NCI-H524 treated with DMSO at 0.1 percent for 48 hours (cell line): ENCODE data around the gene TBC1D24.
"Not testable (repeated sequence)": the region's sequence is repeated elsewhere in the genome, so short reads cannot be mapped to it uniquely, and the experiment has no call there.

Source experiments
- DNase-seq: peaks from one replicate; lab custom pipeline; 2025; lab: John Stamatoyannopoulos, UW

The TBC1D24 gene

DNA sequence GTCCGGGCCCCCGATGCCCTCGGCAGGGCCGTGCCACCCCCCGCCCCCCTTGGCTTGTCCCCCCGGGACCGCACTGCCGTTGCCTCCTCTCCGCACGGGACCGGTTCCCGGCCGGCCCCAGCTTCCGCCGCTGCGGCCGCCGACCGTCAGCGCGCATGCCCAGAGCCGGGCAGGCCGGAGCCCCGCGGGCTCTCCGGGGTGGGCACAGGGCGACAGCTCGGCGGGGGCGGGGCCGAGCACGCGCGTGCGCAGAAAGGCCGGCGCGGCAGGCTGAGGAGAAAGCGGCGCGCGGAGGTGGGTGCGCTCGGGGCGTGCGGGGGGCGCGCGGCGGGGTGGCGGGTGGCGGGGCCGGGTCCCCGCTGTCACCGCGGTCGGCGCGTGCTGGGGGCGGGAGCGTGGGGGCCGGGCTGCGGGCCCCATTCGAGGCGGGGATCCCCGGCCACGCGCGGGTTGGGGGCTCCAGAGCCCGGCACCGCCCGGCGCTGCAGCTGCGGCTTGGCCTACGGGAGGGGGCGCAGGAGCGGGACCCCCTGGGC lies at the start of gene TBC1D24:
Gene TBC1D24, plus strand, starts transcription at position 251 of the 536 bp plus-strand sequence. CDS start 21,022 bp downstream, outside the sequence.
- no peak for DNase-seq

DNA sequence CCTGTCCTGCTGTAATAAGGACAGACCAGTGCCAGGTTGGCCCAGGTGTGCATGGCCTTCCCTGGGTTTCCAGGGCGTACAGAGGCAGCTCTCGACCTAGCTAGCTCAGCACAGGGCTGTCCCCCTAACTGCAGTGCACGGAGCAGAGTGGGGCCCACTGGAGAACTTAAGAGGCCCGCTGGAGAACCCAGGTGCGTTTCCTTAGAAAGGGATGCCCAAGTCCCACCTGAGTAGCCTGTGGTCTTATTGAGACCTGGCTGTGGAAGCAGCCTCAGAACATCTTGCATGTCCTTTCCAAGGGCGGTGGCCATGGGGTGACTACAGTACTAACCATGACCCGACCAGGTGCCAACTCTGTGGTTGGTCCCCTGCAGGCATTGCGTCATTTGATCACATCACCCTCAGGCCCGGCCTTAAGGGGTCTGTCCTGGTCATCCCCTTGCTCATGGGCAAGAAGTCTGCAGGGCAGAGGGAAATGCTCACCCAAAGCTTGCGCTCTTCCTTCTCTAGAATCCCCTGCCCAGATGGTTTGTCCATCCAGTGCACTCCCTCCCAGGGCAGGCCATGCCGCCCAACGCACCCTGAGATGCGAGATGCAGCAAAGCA lies 49.0 kb upstream of the TBC1D24 start:
- no peak for DNase-seq

DNA sequence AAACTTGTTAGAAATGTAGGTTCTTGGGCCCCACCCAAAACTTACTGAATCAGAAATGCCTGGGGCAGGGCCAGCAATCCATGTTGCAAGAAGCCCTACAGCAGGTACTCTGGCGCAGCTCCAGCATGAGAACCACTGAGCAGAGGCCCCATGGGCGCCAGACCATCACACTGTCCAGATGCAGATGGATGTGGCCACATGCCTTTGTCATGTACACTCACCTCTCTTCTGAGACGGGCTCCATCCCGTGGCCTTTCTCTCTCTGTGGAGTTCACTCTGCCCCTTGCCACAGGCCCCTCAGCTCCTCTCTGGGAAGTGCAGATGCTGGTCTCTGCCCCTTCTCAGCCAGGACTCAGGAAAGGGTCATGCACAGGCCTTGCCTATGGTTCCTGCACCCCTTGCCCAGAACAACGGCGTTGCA lies 48.0 kb upstream of the TBC1D24 start:
- DNase-seq, result no peak

DNA sequence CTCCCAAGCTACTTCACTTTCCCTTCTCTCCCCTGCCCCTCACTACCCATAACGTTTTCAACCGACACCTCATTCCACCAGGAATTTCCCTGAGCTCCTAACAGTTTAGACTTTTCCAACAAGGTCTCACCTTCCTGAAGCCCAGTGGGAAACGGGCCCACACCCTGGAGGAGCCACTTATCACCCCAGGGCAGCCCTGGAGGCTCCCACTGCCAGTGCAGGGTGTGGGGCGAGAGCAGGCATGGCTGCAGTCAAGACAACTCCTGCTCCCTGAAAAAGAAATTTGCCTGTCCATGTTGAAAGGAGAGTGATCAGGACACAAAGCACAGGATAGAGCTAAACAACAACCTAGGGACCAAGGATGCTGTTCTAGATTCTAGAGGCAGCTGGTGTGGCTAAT lies 47.4 kb upstream of the TBC1D24 start:
- DNase-seq, result no peak

DNA sequence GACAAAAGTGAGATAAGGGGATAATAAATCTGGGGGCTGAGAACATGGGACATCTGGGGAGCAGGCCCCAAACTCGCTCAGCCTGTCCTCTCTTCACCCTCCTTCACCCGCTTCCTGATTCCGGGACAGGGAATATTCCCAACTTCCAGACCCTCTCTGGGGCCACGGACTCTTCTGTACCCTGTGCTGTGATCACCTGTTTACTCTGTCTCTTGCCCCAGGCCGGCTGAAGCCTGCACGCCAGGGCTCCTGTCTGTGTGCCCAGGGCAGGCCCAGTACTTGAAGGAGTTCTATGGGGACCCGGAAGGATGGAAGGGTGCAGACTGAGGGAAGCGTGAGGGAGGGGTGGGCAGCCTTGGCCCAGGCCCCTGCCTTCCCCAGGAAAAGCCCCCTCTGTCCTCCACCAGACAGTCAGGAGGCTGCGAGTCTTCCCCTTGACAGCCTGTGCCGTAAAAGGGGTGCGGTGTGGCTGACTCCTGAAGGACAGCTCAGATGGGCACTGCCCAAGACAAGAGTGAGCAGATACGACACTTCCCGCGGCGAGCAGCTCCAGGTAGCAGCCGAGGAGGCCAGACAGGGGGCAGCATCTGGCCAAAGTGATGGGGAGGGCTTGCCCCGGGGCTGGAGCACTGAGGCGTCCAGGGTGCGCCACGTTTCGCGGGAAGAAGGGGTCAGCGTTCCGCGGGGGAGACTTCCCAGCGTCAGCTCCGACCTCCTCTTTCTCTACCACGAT lies 46.7 kb upstream of the TBC1D24 start:
- DNase-seq, result no peak

DNA sequence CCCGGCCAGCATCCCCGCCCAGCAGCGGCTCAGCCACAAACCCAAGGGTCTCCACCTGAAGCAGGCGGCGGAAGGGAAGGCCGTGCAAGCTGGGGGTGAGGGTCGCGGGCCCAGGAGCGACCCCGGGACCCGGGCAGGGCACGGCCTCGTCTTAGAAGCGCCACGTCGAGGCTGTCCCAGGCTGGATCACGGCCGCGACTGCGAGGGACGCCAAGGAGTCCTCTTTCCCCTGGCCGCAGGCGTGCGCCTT lies 46.2 kb upstream of the TBC1D24 start:
- DNase-seq, result no peak

DNA sequence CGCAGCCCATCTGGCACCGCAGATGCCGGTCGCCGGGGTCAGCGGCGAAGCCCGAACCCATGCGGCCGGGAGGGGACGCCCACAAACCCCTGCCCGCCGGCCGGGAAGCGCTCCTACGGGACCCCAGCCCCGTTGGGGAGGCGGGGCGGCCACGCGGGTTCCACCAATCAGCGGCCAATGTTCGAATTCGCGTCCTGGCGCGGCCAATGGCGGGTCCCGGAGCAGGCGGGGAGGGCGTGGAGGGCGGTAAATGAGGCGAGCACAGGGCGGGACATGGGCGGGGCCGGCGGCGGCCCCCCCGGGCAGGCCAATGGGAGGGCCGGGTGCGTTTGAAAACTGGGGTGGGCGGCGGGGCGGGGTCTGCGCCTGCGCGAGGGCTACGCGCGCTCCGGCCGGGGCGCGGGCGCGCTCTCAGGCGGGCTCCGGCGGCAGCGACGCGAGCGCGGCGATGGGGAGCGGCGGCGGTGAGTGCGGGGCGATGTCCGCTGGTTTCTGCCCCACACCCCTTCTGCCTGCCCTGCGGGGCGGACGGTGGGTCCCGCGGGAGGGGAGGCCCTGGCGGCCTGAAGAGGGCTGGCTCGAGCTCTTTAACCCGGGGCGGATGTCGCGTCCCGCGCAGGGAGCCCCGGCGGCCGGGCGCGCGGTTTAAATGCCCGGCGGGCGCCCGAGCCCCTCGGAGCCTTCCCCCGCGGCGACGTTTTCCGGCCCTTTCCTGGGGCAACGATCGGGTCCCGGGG lies 45.7 kb upstream of the TBC1D24 start, which contains the start of gene CCNF:
Gene CCNF, plus strand, starts transcription at position 414 of the 737 bp plus-strand sequence. Its CDS starts 35 bp downstream, at position 449.
- DNase-seq, result peak; percentile 83

DNA sequence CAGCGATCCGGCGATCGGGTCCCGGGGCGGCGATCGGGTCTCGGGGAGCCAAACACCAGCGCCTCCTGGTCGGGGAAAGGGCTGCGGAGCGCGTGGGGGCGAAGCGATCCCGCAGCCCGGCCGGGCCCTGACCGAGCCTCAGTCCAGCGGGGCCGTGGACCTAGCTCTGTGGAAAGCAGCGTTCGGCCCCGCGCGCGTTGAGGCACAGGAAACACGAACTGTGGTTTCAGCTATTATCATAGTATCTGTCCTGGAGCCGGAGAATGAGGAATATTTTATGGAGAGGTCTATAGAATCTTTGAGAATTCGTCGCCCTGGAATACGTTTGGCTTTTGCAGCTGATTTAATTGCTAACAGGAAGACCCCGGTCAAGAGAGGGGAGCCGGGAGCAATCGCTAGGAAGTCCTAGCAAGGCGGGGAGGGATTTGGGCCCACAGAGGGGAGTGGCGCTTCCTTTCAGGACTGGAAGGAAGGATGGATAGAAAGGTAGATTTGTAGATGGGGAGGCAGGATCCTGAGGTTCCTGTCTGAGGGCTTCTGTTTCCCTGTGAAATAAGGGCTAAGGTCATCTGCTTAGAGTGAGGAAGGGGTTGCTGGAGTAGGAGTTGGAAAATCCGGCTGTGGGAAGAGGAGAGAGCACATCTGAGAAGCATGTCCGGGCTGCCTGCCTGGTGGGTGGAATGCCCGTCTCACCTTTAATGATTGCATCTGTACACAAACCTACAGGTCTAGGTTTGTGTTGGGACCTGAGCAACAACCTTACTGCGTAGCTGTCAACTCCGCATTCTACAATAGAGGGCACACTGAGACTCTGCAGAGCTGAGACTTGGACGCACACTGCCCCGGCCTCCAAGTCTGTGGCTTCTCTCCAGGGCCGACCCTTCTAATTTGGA lies 44.9 kb upstream of the TBC1D24 start:
- no peak for DNase-seq

DNA sequence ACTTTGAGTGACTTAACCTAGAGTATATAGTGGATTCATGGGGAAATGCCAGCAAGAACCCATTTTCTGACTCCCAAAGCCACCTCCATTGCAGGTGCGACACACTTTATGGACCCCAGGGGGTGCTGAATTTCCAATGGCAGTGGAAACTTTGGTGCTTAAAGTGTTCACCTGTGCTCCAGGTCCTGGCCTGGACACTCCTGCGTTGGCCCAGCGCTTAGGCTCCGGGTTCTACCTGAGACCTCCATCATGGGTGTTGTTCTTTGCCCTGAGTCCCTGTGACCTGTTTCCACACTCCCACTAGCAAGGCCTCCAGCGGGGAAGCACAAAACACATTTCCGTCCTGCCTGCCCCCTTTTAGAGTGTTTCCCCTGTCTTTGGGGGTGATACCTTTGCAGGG lies 42.6 kb upstream of the TBC1D24 start:
- DNase-seq, result no peak

DNA sequence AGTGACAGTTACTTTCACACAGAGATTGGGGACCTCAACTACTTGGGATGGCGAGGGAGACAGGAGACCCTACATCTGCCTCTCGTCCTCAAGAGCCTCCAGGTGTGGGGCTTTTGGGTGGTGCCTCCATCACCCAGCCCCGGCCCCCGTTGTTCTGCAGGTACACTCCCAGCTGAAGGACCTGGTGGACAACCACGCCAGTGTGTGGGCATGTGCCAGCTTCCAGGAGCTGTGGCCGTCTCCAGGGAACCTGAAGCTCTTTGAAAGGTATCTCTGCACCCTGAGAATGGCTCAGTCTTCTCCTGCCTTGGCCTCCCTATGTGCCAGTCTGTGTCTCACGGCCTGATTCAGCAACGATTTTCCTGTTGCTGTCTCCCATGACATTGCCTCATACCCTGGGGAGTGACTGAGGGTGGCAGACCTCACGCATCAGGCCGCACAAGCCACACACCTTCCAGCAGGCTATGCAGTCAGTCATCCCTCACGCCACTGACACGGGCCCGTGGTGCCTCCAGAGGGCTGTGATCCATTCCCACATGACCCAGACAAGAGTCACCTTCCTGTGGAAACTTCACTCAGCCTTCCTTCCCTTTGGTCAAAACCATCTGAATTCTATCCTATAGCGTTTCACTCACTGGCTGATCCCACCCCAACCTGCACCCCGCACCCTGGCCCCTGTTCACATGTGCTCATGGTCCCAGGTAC lies 42.0 kb upstream of the TBC1D24 start:
- no peak for DNase-seq

DNA sequence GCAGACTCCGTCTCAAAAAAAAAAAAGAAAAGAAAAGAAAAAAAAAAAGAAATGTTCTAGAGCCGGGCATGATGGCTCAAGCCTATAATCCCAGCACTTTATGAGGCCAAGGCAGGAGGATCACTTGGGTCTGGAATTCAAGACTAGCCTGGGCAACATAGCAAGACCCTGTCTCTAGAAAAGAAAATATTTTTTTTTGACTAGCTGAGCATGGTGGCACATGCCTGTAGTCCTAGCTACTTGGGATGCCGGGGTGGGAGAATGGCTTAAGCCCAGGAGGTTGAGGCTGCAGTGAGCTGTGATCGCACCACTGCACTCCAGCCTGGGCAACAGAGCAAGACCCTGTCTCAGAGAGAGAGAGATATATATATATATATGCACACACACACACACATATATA lies 39.7 kb upstream of the TBC1D24 start:
- DNase-seq, result not testable (repeated sequence)

DNA sequence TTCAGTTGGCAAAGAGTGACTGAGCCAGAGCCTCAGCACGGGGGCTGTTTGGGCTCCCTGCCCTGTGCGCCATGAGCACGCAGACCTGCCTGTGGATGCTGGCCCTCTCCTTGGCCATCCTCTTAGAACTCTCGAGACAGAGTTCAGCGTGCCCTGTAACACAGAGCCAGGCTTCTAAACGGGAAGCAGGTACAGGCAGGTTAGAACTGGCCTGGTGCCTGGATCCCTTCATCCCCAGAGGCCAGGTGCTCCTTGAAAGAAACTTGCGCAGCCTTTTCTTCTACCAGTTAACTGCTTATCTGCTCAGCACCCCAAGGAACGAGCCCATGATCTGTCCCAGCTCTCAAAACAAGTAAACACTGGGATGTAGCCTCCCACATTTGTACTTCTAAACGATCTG lies 38.8 kb upstream of the TBC1D24 start:
- DNase-seq, result no peak

DNA sequence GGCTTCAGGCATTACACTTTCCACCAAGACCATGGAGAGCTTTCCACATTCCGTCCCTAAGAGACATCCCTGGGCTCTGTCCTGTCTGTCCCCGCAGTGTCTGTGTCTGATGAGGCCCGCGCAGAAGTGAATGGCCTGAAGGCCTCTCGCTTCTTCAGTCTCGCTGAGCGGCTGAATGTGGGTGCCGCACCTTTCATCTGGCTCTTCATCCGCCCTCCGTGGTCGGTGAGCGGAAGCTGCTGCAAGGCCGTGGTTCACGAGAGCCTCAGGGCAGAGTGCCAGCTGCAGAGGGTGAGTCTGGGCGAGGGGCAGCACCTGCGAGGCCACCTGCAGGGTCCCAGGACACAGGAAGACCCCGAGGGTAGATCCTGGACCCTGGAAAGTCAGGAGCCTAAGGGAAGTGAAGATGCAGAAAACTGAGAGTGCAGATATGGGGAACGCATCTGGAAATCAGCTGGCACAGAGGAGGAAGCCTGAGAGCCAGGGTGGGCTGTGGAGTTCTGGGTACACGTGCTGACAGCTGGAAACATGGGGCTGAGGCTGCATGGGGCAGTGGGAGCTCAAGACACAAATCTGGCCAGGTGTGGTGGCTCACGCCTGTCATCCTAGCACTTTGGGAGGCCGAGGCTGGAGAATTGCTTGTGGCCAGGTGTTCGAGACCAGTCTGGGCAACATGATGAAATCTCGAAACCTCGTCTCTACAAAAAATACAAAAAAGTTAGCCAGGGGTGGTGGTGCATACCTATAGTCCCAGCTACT lies 37.7 kb upstream of the TBC1D24 start:
- DNase-seq, result no peak

DNA sequence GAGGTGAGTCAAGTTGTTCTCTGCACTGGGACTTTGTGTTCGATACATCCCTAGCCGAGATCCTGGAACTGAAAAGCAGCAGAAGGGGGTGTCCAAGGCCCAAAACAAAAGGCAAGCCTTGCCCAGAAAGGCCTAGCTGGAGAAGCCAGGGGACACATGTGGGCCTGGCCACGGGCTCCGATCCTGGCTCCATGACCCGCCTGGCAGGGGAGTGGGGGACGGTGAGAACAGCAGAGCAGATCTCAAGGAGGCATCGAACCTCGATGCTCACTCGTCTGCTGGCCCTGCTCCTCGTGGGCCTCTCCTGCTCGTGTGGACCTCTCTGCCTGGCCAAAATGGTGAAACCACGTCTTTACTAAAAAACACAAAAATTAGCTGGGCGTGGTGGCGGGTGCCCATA lies 36.8 kb upstream of the TBC1D24 start:
- no peak for DNase-seq

DNA sequence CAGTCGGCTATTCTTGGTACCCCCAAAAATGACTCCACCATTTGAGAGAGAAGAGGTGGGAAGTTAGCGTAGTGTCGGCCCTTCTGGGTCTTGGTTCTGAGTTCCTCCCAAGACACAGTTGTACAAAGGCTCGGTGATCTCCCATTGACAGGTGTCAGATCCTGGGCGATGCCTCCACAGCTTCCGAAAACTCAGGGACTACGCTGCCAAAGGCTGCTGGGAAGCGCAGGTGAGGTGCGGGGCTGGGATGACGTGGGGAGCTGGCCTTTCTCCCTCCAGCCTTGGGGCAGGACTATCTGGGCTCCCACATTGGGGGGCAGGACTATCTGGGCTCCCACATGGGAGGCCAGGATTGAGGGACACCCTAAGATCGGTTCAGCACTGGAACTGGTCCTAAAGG lies 35.3 kb upstream of the TBC1D24 start:
- no peak for DNase-seq

DNA sequence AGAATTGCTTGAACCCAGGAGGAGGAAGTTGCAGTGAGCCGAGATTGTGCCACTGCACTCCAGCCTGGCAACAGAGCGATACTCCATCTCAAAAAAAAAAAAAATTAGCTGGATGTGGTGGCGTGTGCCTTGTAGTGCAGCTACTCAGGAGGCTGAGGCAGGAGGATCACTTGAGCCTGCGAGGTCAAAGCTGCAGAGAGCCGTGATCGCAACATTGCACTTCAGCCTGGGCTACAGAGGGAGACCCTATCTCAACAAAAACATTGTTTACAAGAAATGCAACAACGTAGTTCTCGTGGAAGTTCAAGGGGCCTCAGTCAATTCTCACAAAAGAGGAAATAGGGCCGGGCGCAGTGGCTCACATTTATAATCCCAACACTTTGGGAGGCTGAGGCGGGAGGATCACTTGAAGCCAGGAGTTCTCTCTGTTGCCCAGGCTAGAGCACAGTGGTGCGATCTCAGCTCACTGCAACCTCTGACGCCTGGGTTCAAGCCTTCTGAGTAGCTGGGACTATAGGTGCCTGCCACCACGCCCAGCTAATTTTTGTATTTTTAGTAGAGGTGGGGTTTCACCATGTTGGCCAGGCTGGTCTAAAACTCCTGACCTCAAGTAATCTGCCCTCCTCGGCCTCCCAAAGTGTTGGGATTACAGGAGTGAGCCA lies 33.7 kb upstream of the TBC1D24 start:
- not testable (repeated sequence) for DNase-seq

DNA sequence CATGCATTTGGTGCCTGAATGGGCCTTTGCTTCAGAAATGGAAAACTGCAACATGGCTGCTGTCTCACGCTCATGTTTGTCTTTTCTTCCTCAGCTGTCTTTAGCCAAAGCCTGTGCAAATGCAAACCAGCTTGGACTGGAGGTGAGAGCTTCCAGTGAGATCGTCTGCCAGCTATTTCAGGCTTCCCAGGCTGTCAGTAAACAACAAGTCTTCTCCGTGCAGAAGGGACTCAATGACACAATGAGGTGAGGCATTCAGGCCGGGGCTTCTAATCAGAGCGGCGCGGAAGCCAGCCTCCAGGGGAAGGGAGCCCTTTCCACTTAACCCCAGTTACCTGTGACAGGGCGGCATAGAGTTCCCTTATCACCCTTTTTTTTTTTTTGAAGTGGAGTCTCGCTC lies 31.4 kb upstream of the TBC1D24 start:
- no peak for DNase-seq

DNA sequence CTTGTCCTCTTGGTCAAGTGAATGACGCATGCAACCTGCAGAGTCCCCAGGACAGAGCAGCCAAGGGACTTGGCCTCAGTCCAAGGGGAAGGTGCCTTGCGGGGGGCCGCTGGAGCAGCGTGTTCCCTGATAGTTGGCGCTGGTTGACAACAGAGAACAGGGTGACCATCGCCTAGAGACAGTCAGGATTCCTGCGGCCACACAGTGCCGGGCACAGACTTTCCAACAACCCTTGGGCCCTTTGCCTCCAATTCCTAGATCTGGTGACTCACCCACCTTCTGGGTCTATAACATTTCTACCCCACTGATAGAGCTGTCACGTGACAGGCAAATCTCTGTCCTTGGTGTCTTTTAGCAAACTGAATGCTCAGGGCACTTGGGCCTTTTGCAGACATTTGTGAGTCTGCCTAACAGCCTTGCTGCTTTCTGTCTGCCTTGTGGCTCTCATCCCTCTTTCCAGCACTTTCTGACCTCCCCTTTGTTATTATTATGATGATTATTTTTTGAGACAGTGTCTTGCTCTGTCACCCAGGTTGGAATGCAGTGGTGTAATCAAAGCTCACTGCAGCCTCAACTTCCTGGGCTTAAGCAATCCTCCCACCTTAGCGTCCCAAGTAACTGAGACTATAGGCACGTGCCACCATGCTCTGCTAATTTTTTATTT lies 26.9 kb upstream of the TBC1D24 start:
- DNase-seq, result no peak

DNA sequence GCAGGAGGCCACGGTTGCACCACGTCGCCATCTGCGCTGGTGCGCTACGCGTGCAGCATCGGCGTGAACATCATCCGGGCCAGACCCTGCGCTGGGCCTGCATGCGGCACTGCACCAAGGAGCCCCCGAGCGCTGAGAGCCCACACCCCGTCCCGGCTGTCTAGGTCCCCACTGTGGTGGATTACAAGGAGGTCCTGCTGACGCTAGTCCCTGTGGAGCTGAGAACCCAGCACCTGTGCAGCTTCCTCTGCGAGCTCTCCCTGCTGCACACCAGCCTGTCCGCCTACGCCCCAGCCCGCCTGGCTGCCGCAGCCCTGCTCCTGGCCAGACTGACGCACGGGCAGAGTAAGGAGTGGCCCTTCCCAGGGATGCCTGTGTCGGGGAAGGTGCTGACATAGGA lies 25.8 kb upstream of the TBC1D24 start:
- no peak for DNase-seq

DNA sequence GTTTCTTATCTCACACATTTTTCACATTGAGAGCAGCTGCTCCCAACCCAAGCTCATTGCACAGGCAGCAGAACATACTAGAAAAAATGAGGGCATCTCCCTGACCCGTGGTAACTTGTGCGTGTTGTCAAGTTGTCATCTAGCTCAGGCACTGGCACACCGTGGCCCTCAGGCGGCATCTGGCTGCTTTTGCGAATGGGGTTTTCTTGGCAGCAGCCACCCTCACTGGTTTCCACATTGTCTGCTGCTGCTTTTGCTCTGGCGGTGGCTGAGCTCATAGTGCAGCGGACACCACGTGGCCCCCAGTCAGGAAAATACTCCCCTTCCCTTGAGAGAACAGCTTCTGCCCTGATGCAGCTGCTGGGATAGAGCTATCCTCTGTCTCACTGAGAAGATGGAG lies 24.4 kb upstream of the TBC1D24 start:
- DNase-seq, result no peak
